Osteocyte (in vitro differentiated cells): ENCODE measurements around the gene LIN7B. TPM values are rescaled to one million over a fixed set of nuclear protein-coding genes. Genes with fewer than 3 reads are reported as not detected.

Source experiments
- DNase-seq: peaks from one replicate; pipeline ENCODE4 v3.0.0; 2021; ENCODE audit warnings: mixed read lengths; ENCODE audit not compliant: unreplicated experiment; ENCODE audit errors: extremely low spot score
- H3K27ac Mint-ChIP-seq: one replicate; pipeline ENCODE4 v1.8.0; 2021; ENCODE audit warnings: mild to moderate bottlenecking, mixed read lengths; ENCODE audit not compliant: unreplicated experiment
- H3K27me3 Mint-ChIP-seq: one replicate; pipeline ENCODE4 v1.8.0; 2021; ENCODE audit warnings: mixed read lengths; ENCODE audit not compliant: unreplicated experiment
- H3K36me3 Mint-ChIP-seq: one replicate; pipeline ENCODE4 v1.8.0; 2021; ENCODE audit warnings: mixed read lengths; ENCODE audit not compliant: unreplicated experiment
- H3K4me1 Mint-ChIP-seq: one replicate; pipeline ENCODE4 v1.8.0; 2021; ENCODE audit warnings: mixed read lengths; ENCODE audit not compliant: unreplicated experiment
- H3K4me3 Mint-ChIP-seq: one replicate; pipeline ENCODE4 v1.8.0; 2021; ENCODE audit warnings: mild to moderate bottlenecking, moderate library complexity, mixed read lengths; ENCODE audit not compliant: unreplicated experiment
- H3K9me3 Mint-ChIP-seq: one replicate; pipeline ENCODE4 v1.8.0; 2021; ENCODE audit warnings: mixed read lengths; ENCODE audit not compliant: unreplicated experiment
- CTCF ChIP-seq: fragments of 200-600 bp; sonication (generic); IDR thresholded peaks from 2 replicates; pipeline ENCODE4 v1.5.0; 2021; ENCODE audit warnings: antibody characterized with exemption, mild to moderate bottlenecking, moderate library complexity
- total RNA-seq: library from RNA; stranded (reverse); gene quantifications from 2 replicates; pipeline ENCODE4 v1.2.1, GENCODE V29; 2021

The LIN7B gene
- total RNA-seq, 1 donor from 2014 or later = 9.9 TPM

DNA sequence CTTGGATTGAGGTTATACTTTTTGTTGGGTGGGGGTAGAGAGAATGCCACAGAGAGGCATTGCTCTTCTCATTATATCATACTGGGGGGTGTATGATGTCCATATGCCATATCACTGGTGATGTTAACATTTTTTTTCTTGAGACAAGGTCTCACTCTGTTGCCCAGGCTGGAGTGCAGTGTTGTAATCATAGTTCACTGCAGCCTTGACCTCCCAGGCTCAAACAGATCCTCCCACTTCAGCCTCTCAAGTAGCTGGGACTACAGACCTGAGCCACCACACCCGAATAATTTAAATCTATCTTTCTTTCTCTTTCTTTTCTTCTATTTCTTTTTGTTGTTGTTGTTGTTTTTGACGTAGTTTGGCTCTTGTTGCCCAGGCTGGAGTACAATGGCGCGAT lies 33.8 kb upstream of the LIN7B start:
- peaks cover 6% of the 10 kb centered on the region for H3K4me1 Mint-ChIP-seq
- no peak overlapping the region for H3K4me3 Mint-ChIP-seq
- no peak for DNase-seq
- H3K36me3 Mint-ChIP-seq = no peaks in the 10 kb centered on the region
- no peak for TF ChIP-seq CTCF
- no peak overlapping the region for H3K27ac Mint-ChIP-seq
- no peaks in the 10 kb centered on the region for H3K9me3 Mint-ChIP-seq
- no peaks in the 10 kb centered on the region for H3K27me3 Mint-ChIP-seq

DNA sequence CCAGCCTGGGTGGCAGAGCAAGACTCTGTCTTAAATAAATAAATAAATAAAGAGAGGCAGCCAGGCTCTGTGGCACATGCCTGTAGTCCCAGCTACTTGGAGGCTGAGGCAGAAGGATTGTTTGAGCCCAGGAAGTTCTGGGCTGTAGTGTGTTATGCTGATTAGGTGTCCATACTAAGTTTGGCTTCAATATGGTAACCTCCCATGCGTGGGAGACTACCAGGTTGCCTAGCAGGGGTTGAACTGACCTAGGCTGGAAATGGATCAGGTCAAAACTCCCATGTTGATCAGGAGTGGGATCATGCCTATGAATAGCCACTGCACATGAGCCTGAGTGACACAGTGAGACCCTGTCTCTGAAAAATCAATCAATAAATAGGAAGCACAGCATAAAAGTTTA lies 32.9 kb upstream of the LIN7B start:
- Mint-ChIP-seq H3K27me3 (no peaks in the 10 kb centered on the region), H3K27ac (no peak overlapping the region), H3K4me1 (peaks cover 11% of the 10 kb centered on the region), H3K36me3 (peaks cover under 1% of the 10 kb centered on the region), H3K4me3 (no peak overlapping the region), H3K9me3 (no peaks in the 10 kb centered on the region)
- TF ChIP-seq CTCF = no peak
- no peak for DNase-seq

GRCh38 chr19:49084206-49085019 lies 29.8 kb upstream of the LIN7B start:
- Mint-ChIP-seq H3K4me3 (peak overlapping the region; percentile 95), H3K9me3 (no peaks in the 10 kb centered on the region), H3K27me3 (no peaks in the 10 kb centered on the region), H3K4me1 (peaks cover 27% of the 10 kb centered on the region), H3K36me3 (peaks cover 7% of the 10 kb centered on the region), H3K27ac (peak overlapping the region; percentile 92)
- DNase-seq = no peak
- no peak for TF ChIP-seq CTCF

GRCh38 chr19:49085020-49085867 lies 28.9 kb upstream of the LIN7B start, which contains the start of gene SNRNP70:
Gene SNRNP70, plus strand, starts transcription at chr19:49085451. Its CDS starts 964 bp downstream, at chr19:49086415.
- TF ChIP-seq CTCF = no peak
- peaks cover 27% of the 10 kb centered on the region for H3K4me1 Mint-ChIP-seq
- peak within 1 kb of the TSS; percentile 92 for H3K27ac Mint-ChIP-seq
- H3K36me3 Mint-ChIP-seq = peaks cover 9% of the 10 kb centered on the region
- H3K4me3 Mint-ChIP-seq = peak within 1 kb of the TSS; percentile 95
- peak; percentile 100 for DNase-seq
- no peaks in the 10 kb centered on the region for H3K27me3 Mint-ChIP-seq
- no peaks in the 10 kb centered on the region for H3K9me3 Mint-ChIP-seq

DNA sequence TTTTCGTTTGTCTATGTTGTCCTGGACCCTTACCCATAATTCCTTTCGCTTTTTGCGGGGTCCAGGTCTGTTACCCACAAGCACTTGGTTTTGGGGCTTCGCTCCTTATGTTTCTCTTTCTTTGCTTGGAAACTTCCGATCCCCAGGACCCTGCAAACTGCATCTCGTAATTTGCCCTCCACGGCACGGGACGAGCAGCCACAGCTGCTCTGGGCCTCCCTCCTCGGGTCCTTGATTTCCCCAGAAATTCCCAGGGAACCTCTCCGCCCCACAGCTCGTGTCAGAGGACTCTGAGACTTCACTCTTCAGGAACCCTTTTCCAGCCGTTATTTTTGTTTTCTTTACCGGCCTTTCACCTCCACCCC lies 28.3 kb upstream of the LIN7B start:
- peaks cover 14% of the 10 kb centered on the region for H3K36me3 Mint-ChIP-seq
- peak overlapping the region; percentile 95 for H3K4me3 Mint-ChIP-seq
- no peak for TF ChIP-seq CTCF
- no peaks in the 10 kb centered on the region for H3K27me3 Mint-ChIP-seq
- H3K27ac Mint-ChIP-seq = peak overlapping the region; percentile 92
- no peak for DNase-seq
- H3K9me3 Mint-ChIP-seq = no peaks in the 10 kb centered on the region
- H3K4me1 Mint-ChIP-seq = peaks cover 27% of the 10 kb centered on the region
